ENCODE results near the gene PGR.

GRCh38 chr11:100991541-100991940 is 138.1 kb downstream of the PGR start:
- TF ChIP-seq EZH2 (IDR thresholded peaks at IDR 0.05; ENCODE audit: insufficient read depth, poor library complexity, severe bottlenecking) = no peak
- no peak for TF ChIP-seq EZH2phosphoT487 (IDR thresholded peaks at IDR 0.05; ENCODE audit: insufficient read depth, low read depth)
